DOHH2 (cell line): ENCODE measurements around the gene RAE1.

Experiments
- H3F3A ChIP-seq: fragments of 200-600 bp; sonication (generic), shearing (Covaris generic); 2 replicates; pipeline ENCODE4 v1.6.0; 2016; ENCODE audit warnings: antibody characterized with exemption, mild to moderate bottlenecking; ENCODE audit not compliant: control insufficient read depth, insufficient read depth
- H3K27ac ChIP-seq: fragments of 200-600 bp; sonication (generic); 2 replicates; pipeline ENCODE4 v1.5.1; 2014; ENCODE audit warnings: low read depth, mild to moderate bottlenecking, low read length, moderate library complexity
- H3K27me3 ChIP-seq: fragments of 200-600 bp; sonication (generic); 2 replicates; pipeline ENCODE4 v1.6.1; 2014; ENCODE audit warnings: mild to moderate bottlenecking, low read length, mixed read lengths; ENCODE audit not compliant: control insufficient read depth
- H3K36me3 ChIP-seq: fragments of 200-600 bp; sonication (generic); 2 replicates; pipeline ENCODE4 v1.6.1; 2014; ENCODE audit warnings: mild to moderate bottlenecking, low read length, moderate library complexity, mixed read lengths; ENCODE audit not compliant: control insufficient read depth
- H3K4me1 ChIP-seq: fragments of 200-600 bp; sonication (generic); 2 replicates; pipeline ENCODE4 v1.6.1; 2014; ENCODE audit warnings: mild to moderate bottlenecking, low read length, mixed read lengths; ENCODE audit not compliant: control insufficient read depth
- H3K4me2 ChIP-seq: fragments of 200-600 bp; sonication (generic); 2 replicates; pipeline ENCODE4 v1.6.0; 2014; ENCODE audit warnings: mild to moderate bottlenecking, low read length, moderate library complexity
- H3K4me3 ChIP-seq: fragments of 200-600 bp; sonication (generic); 2 replicates; pipeline ENCODE4 v1.5.1; 2014; ENCODE audit warnings: mild to moderate bottlenecking, low read length, mixed read lengths
- H3K79me2 ChIP-seq: fragments of 200-600 bp; sonication (generic); 2 replicates; pipeline ENCODE4 v1.6.1; 2014; ENCODE audit warnings: mild to moderate bottlenecking, low read length, mixed read lengths; ENCODE audit not compliant: control insufficient read depth
- H3K9me2 ChIP-seq: fragments of 200-600 bp; sonication (generic); replicated peaks from 2 replicates; pipeline ENCODE4 v1.6.1; 2014; ENCODE audit warnings: mild to moderate bottlenecking, low read length, mixed read lengths; ENCODE audit not compliant: control insufficient read depth
- H3K9me3 ChIP-seq: fragments of 200-600 bp; sonication (generic); 2 replicates; pipeline ENCODE4 v1.6.1; 2014; ENCODE audit warnings: antibody characterized with exemption, low read length, mixed read lengths; ENCODE audit not compliant: control insufficient read depth, insufficient read depth
- H4K20me1 ChIP-seq: fragments of 200-600 bp; sonication (generic); 2 replicates; pipeline ENCODE4 v1.6.0; 2014; ENCODE audit warnings: low read depth, mild to moderate bottlenecking, antibody characterized with exemption, low read length, moderate library complexity; ENCODE audit not compliant: control insufficient read depth, insufficient read depth
- CTCF ChIP-seq: fragments of 200-600 bp; sonication (generic); IDR thresholded peaks from one replicate; pipeline ENCODE4 v1.5.1; 2014; ENCODE audit warnings: antibody characterized with exemption, mild to moderate bottlenecking, low read depth, low read length; ENCODE audit not compliant: poor library complexity, severe bottlenecking
- EZH2phosphoT487 ChIP-seq: fragments of 200-600 bp; sonication (generic); IDR thresholded peaks from 2 replicates; pipeline ENCODE4 v1.6.1; 2017; ENCODE audit warnings: borderline replicate concordance, mild to moderate bottlenecking, antibody characterized with exemption, low read length, moderate library complexity, mixed read lengths

The RAE1 gene

GRCh38 chr20:57391439-57392301 is 40.6 kb downstream of the RAE1 start:
- peaks cover 50% of the 10 kb centered on the region for H3K36me3 ChIP-seq
- TF ChIP-seq CTCF (no peak), EZH2phosphoT487 (no peak)
- peaks cover 52% of the 10 kb centered on the region for H3K79me2 ChIP-seq
- H3K27ac ChIP-seq = peak overlapping the region; percentile 95
- H3K9me2 ChIP-seq = no peaks in the 10 kb centered on the region
- H3K9me3 ChIP-seq = no peaks in the 10 kb centered on the region
- peak overlapping the region; percentile 88 for H3K4me2 ChIP-seq
- peak overlapping the region; percentile 95 for H3K4me3 ChIP-seq
- peaks cover 74% of the 10 kb centered on the region for H3K4me1 ChIP-seq
- no peaks in the 10 kb centered on the region for H3K27me3 ChIP-seq
- peaks cover 57% of the 10 kb centered on the region for H3F3A ChIP-seq
- H4K20me1 ChIP-seq = peaks cover 23% of the 10 kb centered on the region

GRCh38 chr20:57392512-57393271 is 41.6 kb downstream of the RAE1 start:
- H3F3A ChIP-seq = peaks cover 67% of the 10 kb centered on the region
- no peaks in the 10 kb centered on the region for H3K9me2 ChIP-seq
- H3K36me3 ChIP-seq = peaks cover 60% of the 10 kb centered on the region
- H3K4me2 ChIP-seq = peak overlapping the region; percentile 88
- H3K79me2 ChIP-seq = peaks cover 62% of the 10 kb centered on the region
- peaks cover 23% of the 10 kb centered on the region for H4K20me1 ChIP-seq
- no peak for TF ChIP-seq EZH2phosphoT487
- no peak for TF ChIP-seq CTCF
- H3K9me3 ChIP-seq = no peaks in the 10 kb centered on the region
- peak overlapping the region; percentile 95 for H3K27ac ChIP-seq
- peak overlapping the region; percentile 95 for H3K4me3 ChIP-seq
- H3K27me3 ChIP-seq = no peaks in the 10 kb centered on the region
- peaks cover 81% of the 10 kb centered on the region for H3K4me1 ChIP-seq

GRCh38 chr20:57393321-57394120 is 42.5 kb downstream of the RAE1 start:
- peaks cover 64% of the 10 kb centered on the region for H3K36me3 ChIP-seq
- H3K9me2 ChIP-seq = no peaks in the 10 kb centered on the region
- TF ChIP-seq CTCF = no peak
- TF ChIP-seq EZH2phosphoT487 = no peak
- peak overlapping the region; percentile 95 for H3K4me3 ChIP-seq
- H4K20me1 ChIP-seq = peaks cover 23% of the 10 kb centered on the region
- H3F3A ChIP-seq = peaks cover 65% of the 10 kb centered on the region
- no peaks in the 10 kb centered on the region for H3K27me3 ChIP-seq
- peaks cover 65% of the 10 kb centered on the region for H3K79me2 ChIP-seq
- H3K27ac ChIP-seq = peak overlapping the region; percentile 95
- H3K4me1 ChIP-seq = peaks cover 79% of the 10 kb centered on the region
- peak overlapping the region; percentile 88 for H3K4me2 ChIP-seq
- H3K9me3 ChIP-seq = no peaks in the 10 kb centered on the region
